OCI-LY1 (cell line): ENCODE data around the gene AJUBA.

Experiments
- CTCF ChIP-seq: fragments of 200-600 bp; sonication (generic), shearing (Covaris generic); IDR thresholded peaks from 2 replicates; pipeline ENCODE4 v1.5.1; 2017; ENCODE audit warnings: mild to moderate bottlenecking, antibody characterized with exemption, low read length, moderate library complexity, mixed read lengths
- EZH2 ChIP-seq: fragments of 200-600 bp; sonication (generic), shearing (Covaris generic); IDR thresholded peaks from 2 replicates; pipeline ENCODE4 v1.8.0; 2017; ENCODE audit warnings: borderline replicate concordance, mixed run types, mild to moderate bottlenecking, antibody characterized with exemption, low read length, moderate library complexity, mixed read lengths

DNA sequence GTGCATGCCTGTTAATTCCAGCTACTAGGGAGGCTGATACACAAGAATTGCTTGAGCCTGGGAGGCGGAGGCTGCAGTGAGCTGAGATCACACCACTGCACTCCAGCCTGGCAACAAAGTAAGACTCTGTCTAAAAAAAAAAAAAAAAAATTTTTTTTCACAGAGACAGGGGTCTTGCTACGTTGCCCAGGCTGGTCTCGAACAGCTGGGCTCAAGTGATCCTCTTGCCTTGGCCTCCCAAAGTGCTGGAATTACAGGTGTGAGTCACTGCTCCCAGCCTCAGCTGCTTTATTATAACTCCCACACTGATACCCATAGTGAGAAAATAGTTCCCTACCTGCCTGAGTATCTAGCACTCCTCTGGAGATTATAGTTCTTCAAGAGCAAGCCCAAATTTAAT, 36.7 kb downstream of the AJUBA start:
- TF ChIP-seq CTCF (no peak), EZH2 (no peak)
